ENCODE data around the gene EPS15.
"Not testable (repeated sequence)": the region's sequence is repeated elsewhere in the genome, so short reads cannot be mapped to it uniquely, and the experiment has no call there.

Gene EPS15

DNA sequence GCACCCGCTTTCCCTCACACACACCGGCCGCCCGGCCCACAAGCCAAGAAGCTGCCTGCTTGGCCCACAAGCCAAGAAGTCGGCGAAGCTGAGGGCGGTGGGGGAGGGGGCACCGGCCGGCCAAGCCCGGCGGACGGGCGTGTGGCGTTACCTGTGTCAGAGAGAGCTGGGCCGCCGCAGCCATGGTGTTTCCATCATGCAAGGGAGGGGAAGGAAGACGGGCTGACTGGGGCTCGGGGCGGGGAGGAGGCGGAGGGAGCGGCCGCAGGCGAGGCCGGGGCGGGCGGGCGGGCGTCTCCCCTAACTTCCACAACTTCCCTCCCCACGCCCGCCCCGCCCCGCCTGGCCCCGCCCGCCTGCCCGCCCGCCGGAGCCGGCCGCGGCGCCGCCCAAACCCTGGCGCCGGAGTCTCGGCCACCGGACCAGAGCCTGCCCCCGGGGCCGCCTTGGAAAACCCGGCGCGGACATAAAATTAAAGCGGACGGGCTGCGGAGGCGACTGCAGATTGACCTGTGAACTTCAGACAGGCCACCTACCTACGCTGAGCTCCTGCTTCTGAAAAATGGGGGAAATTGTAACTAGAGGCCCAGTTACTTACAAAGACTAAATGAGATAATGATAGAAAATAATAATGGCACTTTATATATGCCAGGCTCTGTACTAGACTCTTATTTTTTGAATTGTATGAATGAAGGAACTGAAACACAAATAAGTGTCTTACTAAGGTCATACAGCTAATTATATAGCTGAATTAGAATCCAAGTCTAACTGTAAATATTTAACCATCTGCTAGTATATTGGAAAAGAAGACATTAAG, at the start of gene EPS15:
EPS15 (minus strand) TSS at position 219 of the 817 bp plus-strand sequence; CDS start at position 184, 35 bp downstream.
- H3K4me1 ChIP-seq, result peaks cover 38% of the 10 kb centered on the region
- no peaks in the 10 kb centered on the region for H3K27me3 ChIP-seq
- no peak for TF ChIP-seq Cebpa-rat (IDR thresholded peaks at IDR 0.05)
- H3K36me3 ChIP-seq, result no peaks in the 10 kb centered on the region
- peak within 1 kb of the TSS; percentile 98 for H3K4me2 ChIP-seq
- H3K9ac ChIP-seq, result peak within 1 kb of the TSS; percentile 94
- H4K20me1 ChIP-seq, result peaks cover 41% of the 10 kb centered on the region
- peak within 1 kb of the TSS; percentile 94 for H3K27ac ChIP-seq
- no peaks in the 10 kb centered on the region for H3K9me3 ChIP-seq
- peak within 1 kb of the TSS; percentile 98 for H3K4me3 ChIP-seq

GRCh38 chr1:51568231-51568935, 49.3 kb upstream of the EPS15 start:
- Histone ChIP-seq H3K27ac (peak overlapping the region; percentile 77), H3K9me3 (no peaks in the 10 kb centered on the region), H3K4me3 (no peak overlapping the region)

DNA sequence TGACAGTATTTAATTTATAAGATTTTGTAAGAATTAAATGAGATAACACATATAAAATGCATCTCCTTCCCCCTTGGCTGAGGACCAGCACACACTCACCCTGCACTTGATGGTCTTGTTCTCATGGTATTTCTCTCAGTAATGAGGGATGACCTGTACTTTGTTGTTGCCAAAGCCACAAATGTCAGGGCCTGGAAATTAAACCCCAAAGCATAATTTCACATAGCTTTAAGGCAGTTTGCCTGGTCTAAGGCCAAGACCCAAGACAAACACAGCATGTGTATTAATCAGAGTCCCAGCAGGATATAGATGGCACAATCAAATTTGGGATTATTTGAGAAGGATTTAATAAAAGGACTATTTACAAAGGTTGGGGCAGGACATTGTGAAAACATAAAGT, 48.6 kb upstream of the EPS15 start:
- no peak overlapping the region for H3K27ac ChIP-seq
- H3K4me2 ChIP-seq, result no peak overlapping the region
- H3K9me3 ChIP-seq, result no peaks in the 10 kb centered on the region
- H3K36me3 ChIP-seq, result no peaks in the 10 kb centered on the region
- H3K4me3 ChIP-seq, result no peak overlapping the region
- H4K20me1 ChIP-seq, result no peaks in the 10 kb centered on the region
- peaks cover 54% of the 10 kb centered on the region for H3K4me1 ChIP-seq
- no peaks in the 10 kb centered on the region for H3K27me3 ChIP-seq
- no peak overlapping the region for H3K9ac ChIP-seq
- TF ChIP-seq Cebpa-rat (IDR thresholded peaks at IDR 0.05), result no peak

More at GRCh38 chr1:51568231-51568935, 49.3 kb upstream of the EPS15 start:
- Histone ChIP-seq H3K4me2 (peak overlapping the region; percentile 87), H4K20me1 (no peaks in the 10 kb centered on the region), H3K4me1 (peaks cover 57% of the 10 kb centered on the region), H3K27me3 (no peaks in the 10 kb centered on the region), H3K36me3 (no peaks in the 10 kb centered on the region), H3K9ac (peak overlapping the region; percentile 69; the same call in 1 of the 2 replicates)
- no peak for TF ChIP-seq Cebpa-rat (IDR thresholded peaks at IDR 0.05)

DNA sequence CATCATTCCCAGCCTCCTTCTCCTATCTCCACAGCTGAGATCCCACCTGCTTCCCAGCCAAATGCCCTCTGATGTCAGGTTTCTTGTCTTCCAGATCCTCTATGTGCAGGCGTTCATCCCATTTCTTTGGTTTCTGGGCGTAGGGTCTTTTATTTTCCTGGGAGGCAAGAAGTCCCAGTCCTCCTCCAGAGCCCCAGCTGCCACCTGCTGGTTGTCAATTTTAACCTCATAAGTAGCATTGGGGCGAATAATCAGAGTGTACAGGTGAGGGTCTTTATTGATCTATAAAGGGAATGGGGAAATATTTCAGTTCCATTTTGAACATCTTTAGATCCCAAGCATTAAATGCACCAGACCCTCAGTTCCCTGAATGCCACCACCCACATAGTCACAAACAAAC, 47.2 kb upstream of the EPS15 start:
- no peaks in the 10 kb centered on the region for H3K36me3 ChIP-seq
- no peaks in the 10 kb centered on the region for H3K27me3 ChIP-seq
- H3K4me2 ChIP-seq, result no peak overlapping the region
- H3K4me1 ChIP-seq, result peaks cover 40% of the 10 kb centered on the region
- H3K4me3 ChIP-seq, result no peak overlapping the region
- no peaks in the 10 kb centered on the region for H4K20me1 ChIP-seq
- no peaks in the 10 kb centered on the region for H3K9me3 ChIP-seq
- TF ChIP-seq Cebpa-rat (IDR thresholded peaks at IDR 0.05), result no peak
- H3K9ac ChIP-seq, result no peak overlapping the region
- H3K27ac ChIP-seq, result no peak overlapping the region

DNA sequence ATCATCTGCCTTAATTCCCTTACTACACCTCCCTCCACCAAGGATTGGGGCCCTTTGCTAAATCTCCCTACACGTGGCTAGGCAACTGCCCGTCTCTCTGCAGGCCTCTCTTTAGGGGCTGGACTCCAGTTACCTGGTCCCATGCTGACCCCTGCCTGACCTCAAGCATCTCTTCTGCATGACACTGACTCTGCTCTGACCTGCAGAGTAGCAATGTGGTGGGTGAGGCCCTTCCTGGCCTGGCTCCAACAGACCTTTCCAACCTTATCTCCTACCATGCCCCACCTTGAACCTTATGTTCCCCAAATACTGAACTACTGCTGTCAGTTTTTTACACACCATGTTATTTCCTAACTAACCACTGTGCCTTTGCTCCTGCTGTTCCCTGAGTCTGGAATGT, 45.9 kb upstream of the EPS15 start:
- Histone ChIP-seq H3K9me3 (no peaks in the 10 kb centered on the region), H3K4me3 (no peak overlapping the region), H4K20me1 (no peaks in the 10 kb centered on the region), H3K27me3 (no peaks in the 10 kb centered on the region), H3K4me2 (no peak overlapping the region), H3K27ac (no peak overlapping the region), H3K36me3 (no peaks in the 10 kb centered on the region), H3K4me1 (peaks cover 28% of the 10 kb centered on the region), H3K9ac (no peak overlapping the region)
- no peak for TF ChIP-seq Cebpa-rat (IDR thresholded peaks at IDR 0.05)

DNA sequence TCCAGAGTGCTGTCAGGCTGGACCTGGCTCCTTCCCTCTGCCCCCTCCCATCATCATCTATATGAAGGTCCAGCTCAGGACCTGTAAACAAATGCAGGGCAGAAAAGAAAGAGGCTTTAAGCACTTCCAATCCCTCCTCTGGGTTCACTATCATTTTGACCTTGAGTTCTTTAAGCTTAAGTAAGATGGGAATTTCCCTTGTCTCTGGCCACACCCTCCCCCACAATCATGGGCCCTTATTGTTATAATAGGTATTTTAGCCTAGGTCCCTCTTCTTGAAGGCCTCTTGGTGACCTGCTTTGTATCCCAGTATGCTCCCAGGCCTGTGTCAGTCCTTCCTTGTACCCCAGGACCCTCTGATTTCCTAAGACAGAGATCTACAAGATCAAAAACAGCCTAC, 45.1 kb upstream of the EPS15 start:
- H3K27ac ChIP-seq, result no peak overlapping the region
- no peak overlapping the region for H3K4me2 ChIP-seq
- H4K20me1 ChIP-seq, result no peaks in the 10 kb centered on the region
- no peaks in the 10 kb centered on the region for H3K9me3 ChIP-seq
- no peaks in the 10 kb centered on the region for H3K36me3 ChIP-seq
- no peak for TF ChIP-seq Cebpa-rat (IDR thresholded peaks at IDR 0.05)
- H3K27me3 ChIP-seq, result no peaks in the 10 kb centered on the region
- no peak overlapping the region for H3K4me3 ChIP-seq
- no peak overlapping the region for H3K9ac ChIP-seq
- peaks cover 19% of the 10 kb centered on the region for H3K4me1 ChIP-seq

DNA sequence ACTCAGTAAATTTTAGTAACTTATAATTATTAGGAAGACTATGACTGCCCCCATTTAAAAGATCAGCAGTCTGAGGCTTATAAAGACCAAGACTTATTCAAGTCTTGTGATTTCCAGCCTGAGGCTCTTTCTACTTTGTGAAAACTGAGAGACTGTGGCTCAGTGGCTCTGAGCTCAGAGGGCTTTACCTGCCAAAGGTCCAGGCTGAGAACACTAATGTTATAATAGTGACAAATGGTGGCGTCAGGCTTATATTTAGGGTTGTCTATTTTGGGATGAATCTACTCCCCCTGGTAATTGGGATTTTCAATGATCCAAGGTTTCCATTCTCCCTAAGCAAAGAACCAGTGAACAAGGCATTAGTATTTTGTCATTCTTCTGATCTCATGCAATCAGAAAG, 42.6 kb upstream of the EPS15 start:
- Histone ChIP-seq H3K27ac (no peak overlapping the region), H3K9ac (no peak overlapping the region)

DNA sequence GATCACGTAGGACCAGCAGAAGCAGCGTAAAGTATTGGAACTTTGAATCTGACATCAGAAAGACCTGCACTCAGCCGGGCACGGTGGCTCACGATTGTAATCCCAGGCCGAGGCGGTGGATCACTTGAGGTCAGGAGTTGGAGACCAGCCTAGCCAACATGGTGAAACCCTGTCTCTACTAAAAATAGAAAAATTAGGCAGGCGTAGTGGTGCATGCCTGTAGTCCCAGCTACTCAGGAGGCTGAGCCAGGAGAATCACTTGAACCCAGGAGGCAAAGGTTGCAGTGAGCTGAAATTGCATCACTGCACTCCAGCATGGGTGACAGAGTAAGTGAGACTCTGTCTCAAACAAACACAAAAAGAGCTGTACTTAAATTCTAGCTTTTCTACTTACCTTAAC, 41.8 kb upstream of the EPS15 start:
- not testable (repeated sequence) for H3K4me1 ChIP-seq, H3K9me3 ChIP-seq, H3K4me2 ChIP-seq, H3K36me3 ChIP-seq, H3K27ac ChIP-seq, H3K27me3 ChIP-seq, H4K20me1 ChIP-seq, H3K9ac ChIP-seq, H3K4me3 ChIP-seq

More for the DNA sequence above, 42.6 kb upstream of the EPS15 start:
- H3K4me1 ChIP-seq, result 0 out of 2 replicates have a peak, but pooled peaks cover 7% of the 10 kb centered on the region
- H3K9me3 ChIP-seq, result no peaks in the 10 kb centered on the region
- no peak overlapping the region for H3K4me2 ChIP-seq
- no peaks in the 10 kb centered on the region for H4K20me1 ChIP-seq
- no peaks in the 10 kb centered on the region for H3K36me3 ChIP-seq
- no peak overlapping the region for H3K4me3 ChIP-seq
- TF ChIP-seq Cebpa-rat (IDR thresholded peaks at IDR 0.05), result no peak
- no peaks in the 10 kb centered on the region for H3K27me3 ChIP-seq

- H3K9ac ChIP-seq, result no peak overlapping the region
- H3K4me1 ChIP-seq, result no peaks in the 10 kb centered on the region
- H4K20me1 ChIP-seq, result no peaks in the 10 kb centered on the region
- no peak overlapping the region for H3K4me3 ChIP-seq
- TF ChIP-seq Cebpa-rat (IDR thresholded peaks at IDR 0.05), result no peak
- no peaks in the 10 kb centered on the region for H3K36me3 ChIP-seq
- no peaks in the 10 kb centered on the region for H3K27me3 ChIP-seq
- no peak overlapping the region for H3K4me2 ChIP-seq
- no peaks in the 10 kb centered on the region for H3K9me3 ChIP-seq
- no peak overlapping the region for H3K27ac ChIP-seq
Observed at GRCh38 chr1:51560034-51560433, 41.0 kb upstream of the EPS15 start.

- no peaks in the 10 kb centered on the region for H4K20me1 ChIP-seq
- H3K4me1 ChIP-seq, result no peaks in the 10 kb centered on the region
- H3K9ac ChIP-seq, result no peak overlapping the region
- H3K36me3 ChIP-seq, result no peaks in the 10 kb centered on the region
- no peak for TF ChIP-seq Cebpa-rat (IDR thresholded peaks at IDR 0.05)
- H3K27ac ChIP-seq, result no peak overlapping the region
- H3K9me3 ChIP-seq, result no peaks in the 10 kb centered on the region
- H3K27me3 ChIP-seq, result no peaks in the 10 kb centered on the region
- H3K4me2 ChIP-seq, result no peak overlapping the region
- no peak overlapping the region for H3K4me3 ChIP-seq
Observed at GRCh38 chr1:51559501-51559900, 40.4 kb upstream of the EPS15 start.
